Fibroblast of villous mesenchyme (primary cell): Measurements from ENCODE around the gene CCR9. TPM values are rescaled to one million over a fixed set of nuclear protein-coding genes. Genes with fewer than 3 reads are reported as not detected.

Source experiments
- DNase-seq: peaks from one replicate; pipeline ENCODE4 v3.0.0-alpha.2; 2010; ENCODE audit warnings: low read depth
- H3K4me3 ChIP-seq: 2 replicates; pipeline ENCODE4 v1.5.1; 2011; ENCODE audit warnings: low read depth, mild to moderate bottlenecking, low read length
- CTCF ChIP-seq: IDR thresholded peaks from 2 replicates; pipeline ENCODE4 v1.5.1; 2012; ENCODE audit warnings: low read depth, mild to moderate bottlenecking, low read length; ENCODE audit not compliant: insufficient read depth
- total RNA-seq: library from RNA; depleted of rRNA; stranded (reverse); fragments of >200 nt; gene quantifications from 2 replicates; pipeline ENCODE4 v1.2.3, GENCODE V29; 2012

The CCR9 gene
- not detected in 2 replicates for total RNA-seq

DNA sequence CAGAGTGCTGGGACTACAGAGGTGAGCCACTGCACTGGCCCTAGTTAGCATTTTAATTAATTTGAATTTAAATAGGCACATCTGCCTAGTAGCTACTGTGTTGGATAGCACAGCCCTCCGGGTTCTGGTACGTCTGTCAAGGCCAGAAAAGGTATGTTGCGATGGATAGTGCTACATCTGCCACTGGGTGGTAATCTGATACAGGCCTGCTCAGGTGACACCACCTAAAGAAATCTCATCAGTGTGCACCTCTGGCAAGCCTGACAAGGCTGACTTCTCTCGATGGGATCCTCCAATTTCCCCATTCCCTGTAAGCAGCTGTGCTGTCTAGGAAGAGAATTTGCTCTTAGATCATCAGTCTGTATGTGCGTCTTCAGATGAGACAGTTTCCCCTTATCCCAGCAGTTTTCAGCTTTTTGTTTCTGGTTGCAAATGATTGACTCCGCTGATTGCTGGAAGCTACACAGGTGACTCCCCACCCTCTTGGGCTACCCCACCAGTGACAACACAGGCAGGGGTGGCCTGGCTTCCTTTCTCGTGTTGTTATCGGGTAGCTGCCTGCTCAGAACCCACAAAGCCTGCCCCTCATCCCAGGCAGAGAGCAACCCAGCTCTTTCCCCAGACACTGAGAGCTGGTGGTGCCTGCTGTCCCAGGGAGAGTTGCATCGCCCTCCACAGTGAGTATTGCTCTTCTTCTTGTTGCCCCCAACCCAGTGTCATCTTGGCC, at the start of gene CCR9:
TSS of gene CCR9 (plus strand) at position 565 of the 727 bp plus-strand sequence. CDS start 8,391 bp downstream, outside the sequence.
- DNase-seq = no peak
- no peak within 1 kb of the TSS for H3K4me3 ChIP-seq
- no peak for TF ChIP-seq CTCF

- DNase-seq = no peak
- TF ChIP-seq CTCF = no peak
- H3K4me3 ChIP-seq = no peak overlapping the region
These were observed 47.9 kb upstream of the CCR9 start for GRCh38 chr3:45838466-45838865.

DNA sequence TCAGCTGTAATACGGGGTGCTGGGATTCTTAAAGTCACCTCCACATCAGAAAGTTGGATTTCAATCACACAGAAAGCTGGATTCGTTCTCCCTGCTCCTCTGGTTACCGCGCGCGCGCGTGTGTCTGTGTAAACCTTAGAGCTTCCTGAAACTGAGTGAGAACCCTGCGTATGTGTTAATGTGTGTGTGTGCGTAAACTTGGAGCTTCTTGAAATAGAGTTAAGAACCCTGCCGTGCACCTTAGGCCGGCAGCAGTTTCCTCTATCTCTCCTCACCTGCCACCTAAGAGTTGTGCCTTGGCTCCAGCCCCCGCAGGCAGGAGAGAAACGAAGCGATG, 45.0 kb upstream of the CCR9 start:
- H3K4me3 ChIP-seq = peak overlapping the region; percentile 95
- TF ChIP-seq CTCF = no peak
- peak; percentile 26 for DNase-seq

DNA sequence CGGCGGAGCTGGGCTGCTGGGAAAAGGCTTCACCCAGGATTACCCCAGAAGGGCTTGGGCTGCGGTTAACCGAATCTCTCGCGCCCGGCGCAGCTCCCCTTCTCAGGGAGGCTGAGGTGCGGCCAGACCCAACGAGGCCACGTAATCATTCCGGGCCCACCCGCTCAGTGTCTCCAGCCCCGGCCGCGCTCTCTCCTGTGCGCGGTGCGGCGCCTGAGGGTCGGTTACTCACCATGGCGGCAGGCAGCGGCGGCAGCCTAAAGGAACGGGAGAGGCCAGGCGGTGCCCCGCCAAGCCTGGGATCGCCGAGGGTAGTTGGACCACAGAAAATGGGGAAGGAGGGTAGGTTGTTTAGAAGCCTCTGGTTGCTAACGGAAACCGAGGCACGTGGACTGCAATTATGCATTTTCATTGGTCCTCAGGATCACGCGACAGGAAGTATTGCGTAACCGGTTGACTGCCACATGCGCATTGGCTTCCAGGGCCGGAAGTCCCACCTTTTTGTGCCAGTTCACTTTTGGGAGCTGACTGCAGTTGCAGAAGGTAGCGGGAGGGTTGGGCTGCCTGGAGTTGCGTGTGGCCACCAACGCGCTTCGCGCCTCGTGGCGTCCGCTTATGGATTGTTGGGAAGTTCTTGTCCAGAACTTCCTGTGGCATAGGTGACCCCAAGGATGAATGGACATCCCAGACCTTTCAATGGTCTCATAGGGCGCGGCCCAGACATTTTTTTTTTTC, 44.4 kb upstream of the CCR9 start, which contains the start of gene LZTFL1:
TSS of gene LZTFL1 (minus strand) at position 363 of the 735 bp plus-strand sequence. CDS start at position 235, 128 bp downstream.
- H3K4me3 ChIP-seq = peak within 1 kb of the TSS; percentile 95
- TF ChIP-seq CTCF = no peak
- peak; percentile 97 for DNase-seq

DNA sequence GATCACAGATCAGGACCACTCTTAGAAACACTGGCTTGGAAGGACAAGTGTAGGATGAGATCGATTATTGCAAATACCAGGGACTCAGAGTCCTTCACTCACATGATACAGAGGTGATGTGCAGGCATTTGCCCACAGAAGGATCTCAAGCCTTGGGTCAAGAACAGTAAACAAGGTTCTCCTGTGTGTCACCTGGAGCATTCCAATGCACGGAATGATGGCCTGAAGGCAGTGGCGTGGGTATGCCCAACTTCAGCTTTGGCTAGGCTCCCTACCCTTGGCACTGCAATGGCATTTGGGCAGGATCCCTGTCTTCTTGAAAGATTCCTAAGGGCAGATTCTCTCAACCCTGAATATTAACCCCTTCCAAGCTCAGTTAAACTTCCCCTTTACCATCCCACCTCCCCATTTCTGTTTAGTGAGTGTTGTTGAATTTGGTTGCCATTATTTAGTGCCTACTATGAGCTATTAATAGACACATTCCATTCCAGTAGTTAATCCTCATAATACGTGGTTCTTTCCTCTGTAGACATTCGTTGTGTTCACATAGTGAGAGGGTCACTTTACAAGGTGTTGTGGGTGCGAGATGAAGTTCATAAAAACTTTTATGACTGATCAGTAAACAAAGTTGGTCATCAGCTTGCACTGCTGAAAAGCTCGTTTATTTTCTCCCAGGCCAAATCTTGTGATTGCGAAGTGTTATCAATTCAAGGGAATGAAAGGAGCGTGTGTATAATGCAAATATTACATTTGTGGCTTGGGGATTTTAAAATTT, 43.3 kb upstream of the CCR9 start:
- TF ChIP-seq CTCF = no peak
- H3K4me3 ChIP-seq = no peak overlapping the region
- DNase-seq = peak; percentile 28

GRCh38 chr3:45844616-45845015, 41.7 kb upstream of the CCR9 start:
- no peak overlapping the region for H3K4me3 ChIP-seq
- no peak for TF ChIP-seq CTCF
- DNase-seq = no peak
